WTC11 (cell line): Measurements from ENCODE around the gene RWDD4. TPM values are rescaled to one million over a fixed set of nuclear protein-coding genes. Genes with fewer than 3 reads are reported as not detected.

Experiments used
- ATAC-seq: fragments of 200-7000 bp; cut with Tn5 transposase; 2 replicates; pipeline ENCODE4 v1.10.0; 2021; ENCODE audit warnings: mild to moderate bottlenecking, moderate library complexity
- CTCF ChIA-PET: fragments of 300-600 bp; sonication (Branson Sonifier 250); formaldehyde crosslinking; loops from one replicate; lab custom pipeline; 2021; ENCODE audit warnings: antibody characterized with exemption; lab: Charles Lee
- POLR2A ChIA-PET: fragments of 350-600 bp; sonication (Branson Sonifier 250); formaldehyde crosslinking; loops from one replicate; lab custom pipeline; 2021; ENCODE audit warnings: antibody characterized with exemption; lab: Charles Lee
- DNase-seq: peaks from one replicate; pipeline ENCODE4 v3.0.0; 2021; ENCODE audit warnings: low spot score
- H3K27ac Mint-ChIP-seq: 2 replicates; pipeline ENCODE4 v1.8.0; 2021; ENCODE audit warnings: mixed read lengths
- H3K27me3 Mint-ChIP-seq: 2 replicates; pipeline ENCODE4 v1.8.0; 2021; ENCODE audit warnings: low read depth, mild to moderate bottlenecking, moderate library complexity, mixed read lengths
- H3K36me3 Mint-ChIP-seq: 2 replicates; pipeline ENCODE4 v1.8.0; 2021; ENCODE audit warnings: mixed read lengths
- H3K4me1 Mint-ChIP-seq: 2 replicates; pipeline ENCODE4 v1.8.0; 2022; ENCODE audit warnings: mixed read lengths
- H3K4me3 Mint-ChIP-seq: 2 replicates; pipeline ENCODE4 v1.8.0; 2021; ENCODE audit warnings: mild to moderate bottlenecking, moderate library complexity, mixed read lengths
- H3K9me3 Mint-ChIP-seq: 2 replicates; pipeline ENCODE4 v1.8.0; 2021; ENCODE audit warnings: mixed read lengths
- AFF4 ChIP-seq: sonication (generic); formaldehyde crosslinking; IDR thresholded peaks from 2 replicates; pipeline ENCODE4 v1.8.1; 2023; ENCODE audit warnings: mild to moderate bottlenecking, missing genetic modification reagents, borderline replicate concordance
- ESRRA ChIP-seq: sonication (generic); formaldehyde crosslinking; IDR thresholded peaks from 2 replicates; pipeline ENCODE4 v1.8.1; 2022; ENCODE audit warnings: mild to moderate bottlenecking, missing genetic modification reagents, borderline replicate concordance
- FOXK1 ChIP-seq: sonication (generic); formaldehyde crosslinking; IDR thresholded peaks from 2 replicates; pipeline ENCODE4 v1.8.0; 2022; ENCODE audit warnings: mild to moderate bottlenecking, moderate library complexity, missing genetic modification reagents
- FOXP1 ChIP-seq: sonication (generic); formaldehyde crosslinking; IDR thresholded peaks from 2 replicates; pipeline ENCODE4 v1.8.0; 2022; ENCODE audit warnings: missing genetic modification reagents, mild to moderate bottlenecking, moderate library complexity, borderline replicate concordance
- PREB ChIP-seq: sonication (generic); formaldehyde crosslinking; IDR thresholded peaks from 2 replicates; pipeline ENCODE4 v1.8.1; 2022; ENCODE audit warnings: mild to moderate bottlenecking, missing genetic modification reagents, moderate library complexity, borderline replicate concordance
- RELA ChIP-seq: sonication (generic); formaldehyde crosslinking; IDR thresholded peaks from 2 replicates; pipeline ENCODE4 v1.8.1; 2022; ENCODE audit warnings: missing genetic modification reagents, mild to moderate bottlenecking, borderline replicate concordance
- ZNF232 ChIP-seq: sonication (generic); formaldehyde crosslinking; IDR thresholded peaks from 2 replicates; pipeline ENCODE4 v1.8.0; 2022; ENCODE audit warnings: mild to moderate bottlenecking, missing genetic modification reagents
- ZNF281 ChIP-seq: sonication (generic); formaldehyde crosslinking; IDR thresholded peaks from 2 replicates; pipeline ENCODE4 v1.8.0; 2023; ENCODE audit warnings: mild to moderate bottlenecking, missing genetic modification reagents
- ZNF425 ChIP-seq: fragments of 250-450 bp; sonication (Bioruptor Pico); conservative IDR thresholded peaks from 2 replicates; pipeline ENCODE4 v1.9.0; 2021; ENCODE audit warnings: mild to moderate bottlenecking
- ZNF512 ChIP-seq: sonication (generic); formaldehyde crosslinking; IDR thresholded peaks from 2 replicates; pipeline ENCODE4 v1.8.1; 2022; ENCODE audit warnings: missing genetic modification reagents, borderline replicate concordance
- ZNF671 ChIP-seq: fragments of 250-450 bp; sonication (Bioruptor Pico); IDR thresholded peaks from 2 replicates; pipeline ENCODE4 v1.8.0; 2021; ENCODE audit warnings: mild to moderate bottlenecking
- total RNA-seq: library from RNA; stranded (reverse); gene quantifications from 3 replicates; pipeline ENCODE4 v1.2.3, GENCODE V29; 2021
- TF ChIP-seq, protein P1 (sequence below): sonication (generic); formaldehyde crosslinking; IDR thresholded peaks from 2 replicates; pipeline ENCODE4 v1.8.1; 2023; ENCODE audit warnings: mild to moderate bottlenecking, missing genetic modification reagents, moderate library complexity
- TF ChIP-seq, protein P2 (sequence below): fragments of 250-450 bp; sonication (Bioruptor Pico); IDR thresholded peaks from 2 replicates; pipeline ENCODE4 v1.8.0; 2021; ENCODE audit warnings: mild to moderate bottlenecking
- TF ChIP-seq, protein P3 (sequence below): fragments of 250-450 bp; sonication (Bioruptor Pico); IDR thresholded peaks from 2 replicates; pipeline ENCODE4 v1.9.0; 2021; ENCODE audit warnings: mild to moderate bottlenecking, borderline replicate concordance
- TF ChIP-seq, protein P4 (sequence below): sonication (generic); formaldehyde crosslinking; IDR thresholded peaks from 2 replicates; pipeline ENCODE4 v1.8.0; 2023; ENCODE audit warnings: missing genetic modification reagents

Gene RWDD4
- total RNA-seq, 1 experiment from 2014 or later: 17.8 TPM

DNA sequence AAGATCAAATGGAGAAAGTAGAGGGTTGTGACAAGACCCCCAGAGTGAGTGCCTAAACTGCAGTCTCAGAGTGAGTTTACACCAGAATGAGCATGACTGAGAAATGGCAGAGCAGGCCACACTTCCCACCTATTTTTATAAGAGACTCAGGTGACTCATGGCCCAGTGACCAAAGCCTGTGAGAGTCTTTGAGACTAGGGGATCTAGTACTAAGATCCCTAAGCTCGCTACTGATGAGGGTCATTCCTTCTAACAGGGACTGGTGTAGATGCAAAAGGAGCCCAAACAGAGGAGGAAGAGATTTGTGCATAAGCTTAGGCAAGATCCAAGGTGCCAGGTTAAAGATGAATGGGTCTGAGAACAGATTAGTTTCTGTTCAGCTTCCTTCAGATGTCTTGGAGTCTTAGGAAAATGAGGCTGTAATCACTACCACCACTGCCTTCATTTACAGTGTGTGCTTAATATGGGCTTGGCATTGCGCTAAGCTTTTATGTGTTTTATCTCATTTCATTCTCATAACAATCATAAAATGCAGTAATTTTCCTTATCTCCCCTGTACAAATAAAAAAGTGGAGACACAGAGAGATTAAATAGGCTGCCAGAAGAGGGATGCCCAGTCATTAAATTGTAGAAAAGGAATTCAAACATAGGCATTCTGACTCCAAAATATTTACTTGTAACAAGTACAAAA is 62.8 kb downstream of the RWDD4 start (continued):
- no peak for TF ChIP-seq AFF4
- TF ChIP-seq, protein P1, sequence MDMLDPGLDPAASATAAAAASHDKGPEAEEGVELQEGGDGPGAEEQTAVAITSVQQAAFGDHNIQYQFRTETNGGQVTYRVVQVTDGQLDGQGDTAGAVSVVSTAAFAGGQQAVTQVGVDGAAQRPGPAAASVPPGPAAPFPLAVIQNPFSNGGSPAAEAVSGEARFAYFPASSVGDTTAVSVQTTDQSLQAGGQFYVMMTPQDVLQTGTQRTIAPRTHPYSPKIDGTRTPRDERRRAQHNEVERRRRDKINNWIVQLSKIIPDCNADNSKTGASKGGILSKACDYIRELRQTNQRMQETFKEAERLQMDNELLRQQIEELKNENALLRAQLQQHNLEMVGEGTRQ (CRISPR knock-in tag): no peak
- TF ChIP-seq FOXK1 (CRISPR knock-in tag): no peak
- TF ChIP-seq, protein P2, sequence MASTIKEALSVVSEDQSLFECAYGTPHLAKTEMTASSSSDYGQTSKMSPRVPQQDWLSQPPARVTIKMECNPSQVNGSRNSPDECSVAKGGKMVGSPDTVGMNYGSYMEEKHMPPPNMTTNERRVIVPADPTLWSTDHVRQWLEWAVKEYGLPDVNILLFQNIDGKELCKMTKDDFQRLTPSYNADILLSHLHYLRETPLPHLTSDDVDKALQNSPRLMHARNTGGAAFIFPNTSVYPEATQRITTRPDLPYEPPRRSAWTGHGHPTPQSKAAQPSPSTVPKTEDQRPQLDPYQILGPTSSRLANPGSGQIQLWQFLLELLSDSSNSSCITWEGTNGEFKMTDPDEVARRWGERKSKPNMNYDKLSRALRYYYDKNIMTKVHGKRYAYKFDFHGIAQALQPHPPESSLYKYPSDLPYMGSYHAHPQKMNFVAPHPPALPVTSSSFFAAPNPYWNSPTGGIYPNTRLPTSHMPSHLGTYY (CRISPR knock-in tag): no peak
- TF ChIP-seq, protein P3, sequence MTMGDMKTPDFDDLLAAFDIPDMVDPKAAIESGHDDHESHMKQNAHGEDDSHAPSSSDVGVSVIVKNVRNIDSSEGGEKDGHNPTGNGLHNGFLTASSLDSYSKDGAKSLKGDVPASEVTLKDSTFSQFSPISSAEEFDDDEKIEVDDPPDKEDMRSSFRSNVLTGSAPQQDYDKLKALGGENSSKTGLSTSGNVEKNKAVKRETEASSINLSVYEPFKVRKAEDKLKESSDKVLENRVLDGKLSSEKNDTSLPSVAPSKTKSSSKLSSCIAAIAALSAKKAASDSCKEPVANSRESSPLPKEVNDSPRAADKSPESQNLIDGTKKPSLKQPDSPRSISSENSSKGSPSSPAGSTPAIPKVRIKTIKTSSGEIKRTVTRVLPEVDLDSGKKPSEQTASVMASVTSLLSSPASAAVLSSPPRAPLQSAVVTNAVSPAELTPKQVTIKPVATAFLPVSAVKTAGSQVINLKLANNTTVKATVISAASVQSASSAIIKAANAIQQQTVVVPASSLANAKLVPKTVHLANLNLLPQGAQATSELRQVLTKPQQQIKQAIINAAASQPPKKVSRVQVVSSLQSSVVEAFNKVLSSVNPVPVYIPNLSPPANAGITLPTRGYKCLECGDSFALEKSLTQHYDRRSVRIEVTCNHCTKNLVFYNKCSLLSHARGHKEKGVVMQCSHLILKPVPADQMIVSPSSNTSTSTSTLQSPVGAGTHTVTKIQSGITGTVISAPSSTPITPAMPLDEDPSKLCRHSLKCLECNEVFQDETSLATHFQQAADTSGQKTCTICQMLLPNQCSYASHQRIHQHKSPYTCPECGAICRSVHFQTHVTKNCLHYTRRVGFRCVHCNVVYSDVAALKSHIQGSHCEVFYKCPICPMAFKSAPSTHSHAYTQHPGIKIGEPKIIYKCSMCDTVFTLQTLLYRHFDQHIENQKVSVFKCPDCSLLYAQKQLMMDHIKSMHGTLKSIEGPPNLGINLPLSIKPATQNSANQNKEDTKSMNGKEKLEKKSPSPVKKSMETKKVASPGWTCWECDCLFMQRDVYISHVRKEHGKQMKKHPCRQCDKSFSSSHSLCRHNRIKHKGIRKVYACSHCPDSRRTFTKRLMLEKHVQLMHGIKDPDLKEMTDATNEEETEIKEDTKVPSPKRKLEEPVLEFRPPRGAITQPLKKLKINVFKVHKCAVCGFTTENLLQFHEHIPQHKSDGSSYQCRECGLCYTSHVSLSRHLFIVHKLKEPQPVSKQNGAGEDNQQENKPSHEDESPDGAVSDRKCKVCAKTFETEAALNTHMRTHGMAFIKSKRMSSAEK (CRISPR knock-in tag): no peak
- no peak for TF ChIP-seq ESRRA
- TF ChIP-seq, all 79 proteins: peak for 0

DNA sequence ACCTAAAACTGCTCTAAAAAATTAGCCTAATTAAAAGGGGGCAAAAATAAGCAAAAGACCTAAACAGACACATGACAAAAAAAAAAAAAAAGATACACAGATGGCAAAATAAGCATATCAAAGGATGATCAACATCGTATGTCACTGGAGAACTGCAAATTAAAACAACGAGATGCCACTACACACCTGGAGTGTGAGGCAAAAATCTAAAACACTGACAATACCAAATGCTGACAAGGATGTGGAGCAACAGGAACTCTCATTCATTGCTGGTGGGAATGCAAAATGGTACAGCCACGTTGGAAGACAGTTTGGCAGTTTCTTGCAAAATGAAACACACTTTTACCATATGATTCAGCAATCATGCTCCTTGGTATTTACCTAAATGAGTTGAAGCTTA is 64.2 kb downstream of the RWDD4 start:
- no peaks in the 10 kb centered on the region for H3K36me3 Mint-ChIP-seq
- POLR2A ChIA-PET: no interaction called here
- H3K4me1 Mint-ChIP-seq: no peaks in the 10 kb centered on the region
- no peaks in the 10 kb centered on the region for H3K27me3 Mint-ChIP-seq
- no peak for ATAC-seq
- no peak overlapping the region for H3K27ac Mint-ChIP-seq
- no peak overlapping the region for H3K4me3 Mint-ChIP-seq
- CTCF ChIA-PET: no interaction called here
- no peak for DNase-seq
- peaks cover 5% of the 10 kb centered on the region for H3K9me3 Mint-ChIP-seq
- no peak for TF ChIP-seq ZNF425
- no peak for TF ChIP-seq ZNF232
- no peak for TF ChIP-seq RELA
- TF ChIP-seq FOXP1 (CRISPR knock-in tag): no peak
- no peak for TF ChIP-seq ZNF512 (CRISPR knock-in tag)
- TF ChIP-seq ZNF281 (CRISPR knock-in tag): no peak
- TF ChIP-seq, protein P4, sequence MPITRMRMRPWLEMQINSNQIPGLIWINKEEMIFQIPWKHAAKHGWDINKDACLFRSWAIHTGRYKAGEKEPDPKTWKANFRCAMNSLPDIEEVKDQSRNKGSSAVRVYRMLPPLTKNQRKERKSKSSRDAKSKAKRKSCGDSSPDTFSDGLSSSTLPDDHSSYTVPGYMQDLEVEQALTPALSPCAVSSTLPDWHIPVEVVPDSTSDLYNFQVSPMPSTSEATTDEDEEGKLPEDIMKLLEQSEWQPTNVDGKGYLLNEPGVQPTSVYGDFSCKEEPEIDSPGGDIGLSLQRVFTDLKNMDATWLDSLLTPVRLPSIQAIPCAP (CRISPR knock-in tag): no peak
- TF ChIP-seq ZNF671: no peak
- no peak for TF ChIP-seq PREB
